ENCODE data around the gene MCC. TPM values are rescaled to one million over a fixed set of nuclear protein-coding genes. Genes with fewer than 3 reads are reported as not detected.
A peak's percentile ranks its signal among the peaks of the same experiment; 100 is the strongest.

The MCC gene
- total RNA-seq, 4 donors from 2014 or later, result 17.1 to 90.7 (median 40.1) TPM

DNA sequence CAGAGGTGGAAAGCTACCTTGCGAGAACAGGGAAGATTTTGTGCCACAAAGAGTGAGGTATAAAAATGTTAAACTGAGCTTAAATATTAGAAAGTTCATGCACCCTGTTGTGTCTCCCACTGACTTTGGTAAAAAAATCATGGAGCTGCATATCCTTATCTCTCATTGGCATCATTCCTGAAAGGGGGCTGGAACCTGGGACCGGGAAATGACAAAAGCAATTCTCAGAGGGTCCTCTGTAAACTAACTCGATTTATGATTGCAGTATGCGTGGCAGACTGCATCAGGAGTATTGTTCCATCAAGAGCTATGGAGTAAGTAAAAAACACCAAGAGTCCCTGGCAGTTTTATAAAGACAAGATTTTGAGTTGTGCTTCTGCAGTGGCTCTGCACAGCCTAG lies 362.9 kb downstream of the MCC start:
- Histone ChIP-seq H3K36me3 (no peaks in the 10 kb centered on the region), H3K4me3 (no peak overlapping the region), H3K9me3 (no peaks in the 10 kb centered on the region), H3K27me3 (no peaks in the 10 kb centered on the region), H3K4me1 (no peaks in the 10 kb centered on the region), H3K27ac (no peak overlapping the region)
- DNase-seq, result no peak
- no peak for TF ChIP-seq POLR2A (IDR thresholded peaks at IDR 0.05)
- TF ChIP-seq, protein P1, sequence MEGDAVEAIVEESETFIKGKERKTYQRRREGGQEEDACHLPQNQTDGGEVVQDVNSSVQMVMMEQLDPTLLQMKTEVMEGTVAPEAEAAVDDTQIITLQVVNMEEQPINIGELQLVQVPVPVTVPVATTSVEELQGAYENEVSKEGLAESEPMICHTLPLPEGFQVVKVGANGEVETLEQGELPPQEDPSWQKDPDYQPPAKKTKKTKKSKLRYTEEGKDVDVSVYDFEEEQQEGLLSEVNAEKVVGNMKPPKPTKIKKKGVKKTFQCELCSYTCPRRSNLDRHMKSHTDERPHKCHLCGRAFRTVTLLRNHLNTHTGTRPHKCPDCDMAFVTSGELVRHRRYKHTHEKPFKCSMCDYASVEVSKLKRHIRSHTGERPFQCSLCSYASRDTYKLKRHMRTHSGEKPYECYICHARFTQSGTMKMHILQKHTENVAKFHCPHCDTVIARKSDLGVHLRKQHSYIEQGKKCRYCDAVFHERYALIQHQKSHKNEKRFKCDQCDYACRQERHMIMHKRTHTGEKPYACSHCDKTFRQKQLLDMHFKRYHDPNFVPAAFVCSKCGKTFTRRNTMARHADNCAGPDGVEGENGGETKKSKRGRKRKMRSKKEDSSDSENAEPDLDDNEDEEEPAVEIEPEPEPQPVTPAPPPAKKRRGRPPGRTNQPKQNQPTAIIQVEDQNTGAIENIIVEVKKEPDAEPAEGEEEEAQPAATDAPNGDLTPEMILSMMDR (IDR thresholded peaks at IDR 0.05), result no peak
- intact Hi-C loops (cut with DNase I; ENCODE audit: low total_unique reads), result no loop called here

DNA sequence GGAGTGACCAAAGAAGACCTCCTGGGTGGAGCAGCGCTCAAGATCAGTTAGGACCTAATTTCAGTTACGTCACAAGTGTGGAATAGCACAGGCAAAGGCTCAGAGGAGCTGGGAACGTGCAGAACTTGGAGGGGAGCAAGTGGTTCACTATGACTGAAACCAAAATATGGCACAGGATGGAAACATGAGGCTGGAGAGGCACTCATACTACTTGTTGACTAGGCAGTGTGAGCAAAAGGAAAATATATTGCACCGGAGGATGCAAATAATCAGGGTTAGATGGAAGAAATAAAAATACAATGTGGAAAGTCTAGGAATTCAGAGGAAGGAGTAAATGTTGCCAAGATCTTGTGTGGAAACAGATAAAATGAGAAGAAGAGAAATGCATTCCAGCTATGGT lies 363.3 kb downstream of the MCC start:
- no peaks in the 10 kb centered on the region for H3K36me3 ChIP-seq
- no peak overlapping the region for H3K27ac ChIP-seq
- H3K9me3 ChIP-seq, result no peaks in the 10 kb centered on the region
- H3K4me3 ChIP-seq, result no peak overlapping the region
- intact Hi-C loops (cut with DNase I; ENCODE audit: low total_unique reads), result no loop called here
- TF ChIP-seq, protein P1 (IDR thresholded peaks at IDR 0.05), result no peak
- no peak for TF ChIP-seq POLR2A (IDR thresholded peaks at IDR 0.05)
- H3K4me1 ChIP-seq, result no peaks in the 10 kb centered on the region
- DNase-seq, result no peak
- H3K27me3 ChIP-seq, result no peaks in the 10 kb centered on the region

DNA sequence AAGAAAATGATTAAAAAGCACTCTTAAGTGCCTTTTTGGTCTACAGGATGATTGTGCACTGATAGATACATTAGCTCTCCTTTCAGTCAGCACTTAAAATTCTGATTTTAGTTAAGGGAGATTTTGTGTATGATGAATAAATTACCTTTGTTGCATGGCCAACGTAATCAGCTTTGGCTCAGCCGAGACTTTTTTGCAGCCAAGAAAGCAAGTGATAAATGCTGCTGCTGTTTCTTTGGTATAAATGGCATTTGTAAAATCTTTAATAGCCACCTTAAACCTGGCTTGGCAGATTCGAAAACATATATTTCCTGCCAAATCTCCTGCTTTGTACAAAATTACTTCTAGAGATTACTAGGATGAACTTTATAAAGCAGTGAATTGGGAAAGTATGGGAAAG lies 364.0 kb downstream of the MCC start:
- no peaks in the 10 kb centered on the region for H3K36me3 ChIP-seq
- no peaks in the 10 kb centered on the region for H3K4me1 ChIP-seq
- H3K27me3 ChIP-seq, result no peaks in the 10 kb centered on the region
- DNase-seq, result no peak
- no peak overlapping the region for H3K4me3 ChIP-seq
- TF ChIP-seq, protein P1 (IDR thresholded peaks at IDR 0.05), result no peak
- TF ChIP-seq POLR2A (IDR thresholded peaks at IDR 0.05), result no peak
- H3K9me3 ChIP-seq, result no peaks in the 10 kb centered on the region
- intact Hi-C loops (cut with DNase I; ENCODE audit: low total_unique reads), result no loop called here
- H3K27ac ChIP-seq, result peak overlapping the region in 1 of 2 donors; percentile 0

DNA sequence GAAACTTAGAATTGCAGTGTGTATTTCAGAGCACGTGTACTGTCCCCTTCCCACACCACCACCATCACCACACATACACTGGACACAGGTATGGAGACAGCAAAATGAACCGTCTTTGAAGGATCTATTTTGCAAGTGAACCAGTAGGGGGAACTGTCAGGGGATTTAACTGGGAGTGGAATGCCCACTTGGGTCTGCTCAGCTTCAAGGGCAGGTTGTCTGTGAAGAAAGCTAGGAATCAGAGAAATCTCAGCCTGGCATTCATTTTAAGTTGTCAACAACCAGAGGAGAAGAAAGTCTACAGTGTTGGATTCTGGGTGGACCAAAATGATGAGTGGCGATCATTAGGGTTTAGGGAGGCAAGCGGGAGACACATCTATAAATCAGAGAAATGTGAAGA lies 364.6 kb downstream of the MCC start:
- H3K9me3 ChIP-seq, result no peaks in the 10 kb centered on the region
- DNase-seq, result no peak
- intact Hi-C loops (cut with DNase I; ENCODE audit: low total_unique reads), result no loop called here
- TF ChIP-seq, protein P1 (IDR thresholded peaks at IDR 0.05), result no peak
- TF ChIP-seq POLR2A (IDR thresholded peaks at IDR 0.05), result no peak
- no peaks in the 10 kb centered on the region for H3K36me3 ChIP-seq
- H3K4me1 ChIP-seq, result no peaks in the 10 kb centered on the region
- H3K4me3 ChIP-seq, result no peak overlapping the region
- H3K27ac ChIP-seq, result peak overlapping the region in 1 of 2 donors; percentile 0
- no peaks in the 10 kb centered on the region for H3K27me3 ChIP-seq

DNA sequence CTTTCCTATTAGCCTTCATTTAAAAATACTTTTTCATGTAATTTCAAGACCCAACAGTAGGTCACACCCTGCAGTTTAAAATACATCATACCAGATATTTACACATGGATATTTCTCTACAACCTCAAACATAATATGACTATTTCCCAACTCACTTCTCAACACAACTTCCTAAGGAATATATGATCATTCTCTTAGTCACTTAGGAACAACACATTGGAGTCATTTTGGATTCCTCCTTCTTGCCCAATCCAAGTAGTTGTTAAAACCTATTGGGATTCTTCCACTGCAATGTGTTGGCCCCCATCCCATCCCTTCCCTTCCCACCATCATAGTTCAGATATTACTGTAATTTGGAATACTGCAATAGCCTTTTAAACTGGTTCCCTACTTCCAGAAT lies 366.2 kb downstream of the MCC start:
- no peak overlapping the region for H3K27ac ChIP-seq

More for the DNA sequence above, 366.2 kb downstream of the MCC start:
- no peaks in the 10 kb centered on the region for H3K4me1 ChIP-seq
- H3K4me3 ChIP-seq, result no peak overlapping the region
- intact Hi-C loops (cut with DNase I; ENCODE audit: low total_unique reads), result no loop called here
- no peaks in the 10 kb centered on the region for H3K27me3 ChIP-seq
- TF ChIP-seq POLR2A (IDR thresholded peaks at IDR 0.05), result no peak
- TF ChIP-seq, protein P1 (IDR thresholded peaks at IDR 0.05), result no peak
- H3K36me3 ChIP-seq, result no peaks in the 10 kb centered on the region
- DNase-seq, result peak in 1 of 2 donors; percentile 43
- no peaks in the 10 kb centered on the region for H3K9me3 ChIP-seq

Data from uterus (tissue), 4 donors.